Neural crest cell (in vitro differentiated cells): ENCODE results near the gene ERF. TPM values are rescaled to one million over a fixed set of nuclear protein-coding genes. Genes with fewer than 3 reads are reported as not detected.
"Not testable (repeated sequence)": the region's sequence is repeated elsewhere in the genome, so short reads cannot be mapped to it uniquely, and the experiment has no call there.

Experiments
- DNase-seq: peaks from one replicate; pipeline ENCODE4 v3.0.0; 2021; ENCODE audit warnings: low read depth, mixed read lengths, low spot score
- H3K27ac Mint-ChIP-seq: one replicate; pipeline ENCODE4 v1.8.0; 2021; ENCODE audit warnings: mild to moderate bottlenecking, mixed read lengths; ENCODE audit not compliant: unreplicated experiment
- H3K27me3 Mint-ChIP-seq: 2 replicates; pipeline ENCODE4 v1.8.0; 2021; ENCODE audit warnings: low read depth, mild to moderate bottlenecking, mixed read lengths
- H3K36me3 Mint-ChIP-seq: 2 replicates; pipeline ENCODE4 v1.8.0; 2021; ENCODE audit warnings: low read depth, mild to moderate bottlenecking, mixed read lengths
- H3K4me1 Mint-ChIP-seq: 2 replicates; pipeline ENCODE4 v1.8.0; 2021; ENCODE audit warnings: mixed read lengths
- H3K4me3 Mint-ChIP-seq: one replicate; pipeline ENCODE4 v1.8.0; 2021; ENCODE audit warnings: mild to moderate bottlenecking, mixed read lengths
- H3K9me3 Mint-ChIP-seq: 2 replicates; pipeline ENCODE4 v1.8.0; 2021; ENCODE audit warnings: mixed read lengths
- total RNA-seq: library from RNA; stranded (reverse); gene quantifications from 2 replicates; pipeline ENCODE4 v1.2.1, GENCODE V29; 2021
- TF ChIP-seq, protein P1 (sequence below): fragments of 200-600 bp; sonication (generic); conservative IDR thresholded peaks from 2 replicates; pipeline ENCODE4 v1.5.0; 2021; ENCODE audit warnings: antibody characterized with exemption, mild to moderate bottlenecking

Gene ERF
- total RNA-seq, 1 donor from 2014 or later: 102 TPM

DNA sequence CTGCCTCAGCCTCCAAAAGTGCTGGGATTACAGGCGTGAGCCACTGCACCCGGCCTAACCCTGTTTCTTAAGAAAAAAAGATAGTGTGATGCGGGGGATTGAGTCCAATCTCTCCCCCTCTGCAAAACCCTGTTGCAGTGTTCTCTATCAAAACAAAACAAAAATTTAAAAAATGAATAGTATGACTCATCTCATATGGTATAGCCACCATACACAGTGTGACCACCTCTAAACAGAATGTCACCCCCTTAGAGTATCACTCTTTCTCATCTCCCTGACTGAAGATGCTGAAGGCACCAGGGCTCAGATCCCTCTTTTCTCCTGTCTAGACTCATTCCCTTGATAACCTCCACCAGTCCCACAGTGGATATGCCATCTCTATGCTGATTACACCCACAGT lies 6.8 kb upstream of the ERF start:
- Mint-ChIP-seq H3K27me3 (no peaks in the 10 kb centered on the region), H3K4me1 (peaks cover 1% of the 10 kb centered on the region), H3K4me3 (peak overlapping the region; percentile 19), H3K9me3 (no peaks in the 10 kb centered on the region), H3K27ac (no peak overlapping the region), H3K36me3 (no peaks in the 10 kb centered on the region)
- DNase-seq: no peak
- TF ChIP-seq, protein P1, sequence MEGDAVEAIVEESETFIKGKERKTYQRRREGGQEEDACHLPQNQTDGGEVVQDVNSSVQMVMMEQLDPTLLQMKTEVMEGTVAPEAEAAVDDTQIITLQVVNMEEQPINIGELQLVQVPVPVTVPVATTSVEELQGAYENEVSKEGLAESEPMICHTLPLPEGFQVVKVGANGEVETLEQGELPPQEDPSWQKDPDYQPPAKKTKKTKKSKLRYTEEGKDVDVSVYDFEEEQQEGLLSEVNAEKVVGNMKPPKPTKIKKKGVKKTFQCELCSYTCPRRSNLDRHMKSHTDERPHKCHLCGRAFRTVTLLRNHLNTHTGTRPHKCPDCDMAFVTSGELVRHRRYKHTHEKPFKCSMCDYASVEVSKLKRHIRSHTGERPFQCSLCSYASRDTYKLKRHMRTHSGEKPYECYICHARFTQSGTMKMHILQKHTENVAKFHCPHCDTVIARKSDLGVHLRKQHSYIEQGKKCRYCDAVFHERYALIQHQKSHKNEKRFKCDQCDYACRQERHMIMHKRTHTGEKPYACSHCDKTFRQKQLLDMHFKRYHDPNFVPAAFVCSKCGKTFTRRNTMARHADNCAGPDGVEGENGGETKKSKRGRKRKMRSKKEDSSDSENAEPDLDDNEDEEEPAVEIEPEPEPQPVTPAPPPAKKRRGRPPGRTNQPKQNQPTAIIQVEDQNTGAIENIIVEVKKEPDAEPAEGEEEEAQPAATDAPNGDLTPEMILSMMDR: no peak

DNA sequence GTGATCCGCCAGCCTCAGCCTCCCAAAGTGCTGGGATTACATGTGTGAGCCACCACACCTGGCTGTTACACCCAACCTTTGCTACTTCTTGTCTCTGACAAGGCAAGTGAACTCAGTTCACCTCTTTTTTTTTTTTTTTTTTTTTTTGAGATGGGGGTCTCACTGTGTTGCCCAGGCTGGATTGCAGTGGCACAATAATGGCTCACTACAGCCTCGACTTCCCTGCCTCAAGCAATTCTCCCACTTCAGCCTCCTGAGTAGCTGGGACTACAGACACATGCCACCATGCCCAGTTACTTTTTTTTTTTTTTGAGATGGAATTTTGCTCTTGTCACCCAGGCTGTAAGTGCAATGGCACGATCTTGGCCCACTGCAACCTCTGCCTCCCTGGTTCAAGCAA lies 2.9 kb upstream of the ERF start:
- not testable (repeated sequence) for H3K27me3 Mint-ChIP-seq, H3K9me3 Mint-ChIP-seq, DNase-seq, H3K36me3 Mint-ChIP-seq, H3K27ac Mint-ChIP-seq
- H3K4me1 Mint-ChIP-seq: peaks cover 14% of the 10 kb centered on the region
- peak overlapping the region; percentile 44 for H3K4me3 Mint-ChIP-seq

DNA sequence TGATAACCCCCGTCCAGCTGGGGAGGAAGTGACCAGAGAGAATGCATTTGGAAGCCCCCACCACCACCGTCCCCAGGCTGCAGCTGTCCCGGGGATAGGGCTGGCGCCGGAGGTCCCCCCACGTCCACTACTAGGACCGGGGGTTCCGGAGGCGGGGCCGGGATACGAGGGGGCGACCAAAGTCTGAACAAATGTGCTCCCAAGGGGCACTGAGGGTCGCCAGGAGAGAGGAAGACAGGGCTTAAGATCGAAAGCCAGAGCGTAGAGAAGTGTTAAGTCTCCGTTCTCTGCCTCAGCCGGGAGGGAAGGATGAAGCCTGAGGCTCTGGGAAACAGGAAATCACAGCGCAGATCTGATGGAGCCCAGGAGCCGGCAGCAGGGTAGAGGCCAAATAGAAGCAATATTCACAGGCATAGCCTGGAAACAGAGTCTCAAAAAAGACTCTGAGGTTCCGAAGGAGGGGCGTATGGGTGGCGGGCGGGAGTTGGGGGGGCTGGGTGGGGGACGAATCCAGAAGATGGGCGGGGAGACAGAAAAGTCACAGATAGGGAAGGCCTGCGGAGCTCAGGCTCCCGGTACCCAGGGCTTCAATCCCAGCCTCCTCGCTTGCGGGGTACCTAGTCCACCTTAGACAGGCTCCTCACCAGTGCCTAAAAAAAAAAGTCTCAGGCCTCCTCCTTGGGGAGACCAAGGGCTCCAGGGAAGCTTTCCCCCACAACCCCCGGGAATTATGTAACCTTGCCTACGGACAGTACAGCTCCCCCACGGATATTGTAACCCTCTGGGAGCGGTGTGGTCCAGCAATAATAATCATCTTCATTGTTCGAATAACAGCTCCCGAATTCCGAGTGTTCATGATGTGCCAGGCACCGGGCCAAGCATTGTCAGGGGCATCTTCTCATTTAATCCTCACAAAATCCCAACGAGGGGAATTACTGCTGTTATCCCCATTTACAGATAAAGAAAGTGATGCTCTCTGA lies 1.1 kb upstream of the ERF start:
- Mint-ChIP-seq H3K36me3 (no peaks in the 10 kb centered on the region), H3K27ac (peak overlapping the region; percentile 82), H3K27me3 (peaks cover 7% of the 10 kb centered on the region), H3K9me3 (no peaks in the 10 kb centered on the region), H3K4me1 (peaks cover 28% of the 10 kb centered on the region), H3K4me3 (peak overlapping the region; percentile 88)
- TF ChIP-seq, protein P1: no peak
- DNase-seq: peak; percentile 49

DNA sequence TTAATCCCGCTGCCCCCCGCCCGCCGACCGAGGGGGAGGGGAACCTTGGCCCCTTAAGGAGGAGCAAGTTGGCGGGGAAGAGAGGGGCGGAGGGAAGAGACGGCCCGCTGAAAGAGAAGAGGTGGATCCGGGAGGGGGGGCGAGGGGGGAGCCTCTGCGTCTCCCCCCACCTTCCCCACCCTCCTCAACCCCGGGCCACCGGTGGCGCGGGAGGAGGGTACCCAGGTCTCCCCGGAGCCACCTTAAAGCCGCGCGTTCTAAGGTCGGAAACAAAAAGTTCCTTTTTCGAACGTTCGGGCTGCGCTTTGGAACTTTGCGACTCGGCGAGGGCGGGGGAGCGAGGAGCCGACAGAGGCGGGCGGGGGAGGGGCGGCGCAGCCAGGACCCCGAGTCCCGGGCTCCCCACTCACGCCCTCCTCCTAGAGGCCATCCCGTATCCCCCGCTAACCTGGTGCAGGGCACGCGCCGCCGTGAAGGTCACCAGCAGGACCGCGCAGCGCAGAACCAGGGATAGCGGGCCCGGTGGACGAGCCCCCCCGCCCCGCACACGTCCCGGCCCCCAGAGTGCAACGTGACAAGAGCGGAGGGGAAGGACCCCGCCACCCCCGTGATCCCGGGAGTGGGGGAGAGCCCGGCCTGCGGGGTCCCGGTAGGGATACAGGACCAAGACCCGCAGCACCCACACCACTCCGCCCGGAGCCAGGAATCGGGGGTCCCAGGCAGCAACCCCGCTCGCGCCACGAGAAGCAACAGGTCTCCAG lies 659 bp downstream of the ERF start:
- peaks cover 2% of the 10 kb centered on the region for H3K36me3 Mint-ChIP-seq

DNA sequence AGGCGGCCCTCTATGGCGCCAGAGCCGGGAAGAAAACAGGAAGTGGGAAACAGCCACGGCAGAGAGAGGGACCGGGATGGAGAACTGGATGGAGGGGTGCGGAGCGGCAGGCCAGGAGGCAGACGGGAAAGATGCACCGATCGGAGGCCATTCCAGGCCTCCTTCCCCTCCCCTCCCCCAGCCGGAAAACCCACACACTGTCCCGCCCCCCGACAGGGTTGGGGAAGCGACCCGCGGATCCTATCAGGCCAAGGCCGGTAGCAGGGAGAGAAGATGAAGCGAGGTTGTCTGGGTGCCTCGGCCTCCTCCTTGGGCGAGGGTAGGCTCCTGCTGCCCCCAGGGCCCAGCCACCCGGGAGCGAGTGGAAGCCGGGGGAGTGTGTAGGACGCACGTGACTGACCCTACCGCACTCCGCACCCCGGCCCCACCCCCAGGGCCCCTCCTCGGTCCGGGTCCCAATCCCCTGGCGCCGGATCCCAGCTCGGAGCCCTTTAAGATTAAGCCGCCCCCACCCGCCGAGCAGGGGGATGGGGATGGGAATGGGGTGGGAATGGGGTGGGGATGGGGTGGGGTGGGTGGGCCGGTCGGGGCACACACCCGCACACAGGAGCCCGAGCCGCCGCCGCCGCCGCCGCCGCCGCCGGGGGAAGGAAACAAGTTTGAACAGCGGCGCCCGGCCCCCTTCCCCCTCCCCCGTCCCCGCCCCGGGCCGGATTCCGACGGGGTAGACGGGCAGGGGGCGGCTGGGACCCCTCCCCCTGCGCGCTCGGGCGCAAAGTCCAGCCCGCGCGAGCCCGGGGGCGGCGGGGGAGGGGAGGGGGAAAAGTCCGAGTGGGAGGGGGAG lies 1.5 kb downstream of the ERF start:
- H3K27me3 Mint-ChIP-seq: peaks cover 7% of the 10 kb centered on the region
- H3K9me3 Mint-ChIP-seq: no peaks in the 10 kb centered on the region
- peak overlapping the region; percentile 98 for H3K4me3 Mint-ChIP-seq
- peaks cover 2% of the 10 kb centered on the region for H3K36me3 Mint-ChIP-seq
- DNase-seq: peak; percentile 65
- peaks cover 35% of the 10 kb centered on the region for H3K4me1 Mint-ChIP-seq
- peak overlapping the region; percentile 97 for H3K27ac Mint-ChIP-seq
- TF ChIP-seq, protein P1: no peak

More for the DNA sequence above, 659 bp downstream of the ERF start:
- H3K27ac Mint-ChIP-seq: no peak overlapping the region
- H3K4me1 Mint-ChIP-seq: peaks cover 35% of the 10 kb centered on the region
- peaks cover 7% of the 10 kb centered on the region for H3K27me3 Mint-ChIP-seq
- peak overlapping the region; percentile 88 for H3K4me3 Mint-ChIP-seq
- no peaks in the 10 kb centered on the region for H3K9me3 Mint-ChIP-seq
- TF ChIP-seq, protein P1: no peak
- DNase-seq: peak; percentile 67
